Measurements from ENCODE around the gene PIEZO1. TPM values are rescaled to one million over a fixed set of nuclear protein-coding genes. Genes with fewer than 3 reads are reported as not detected.

Gene PIEZO1
- total and polyA plus RNA-seq, 10 of the 15 experiments (the other 5 are each of a cell fraction or from before 2014, with no cell fraction given), result 1.3 to 169 (median 33.4) TPM

GRCh38 chr16:88781140-88782077, 3.6 kb downstream of the PIEZO1 start (continued):
- TF ChIP-seq CTCF (IDR thresholded peaks at IDR 0.05 in 2 of 3, conservative IDR thresholded peaks at IDR 0.05 in 1 of 3; ENCODE audit: control insufficient read depth in 2 of 3, extremely low read depth in 1 of 3, insufficient read depth in 1 of 3, low read depth in 3 of 3, low read length in 3 of 3), result 0 out of 6 replicates have a peak, but pooled peaks of 1 of the 3 experiments have one; percentile 6
- TF ChIP-seq SUZ12 (IDR thresholded peaks at IDR 0.05; ENCODE audit: unreplicated experiment), result no peak
- peak; percentile 33; the same call in 1 of the 2 replicates for TF ChIP-seq PKNOX1 (IDR thresholded peaks at IDR 0.05)
- TF ChIP-seq NFYB (IDR thresholded peaks at IDR 0.05; ENCODE audit: insufficient read depth, low read depth, low read length), result no peak
- TF ChIP-seq, protein P1, sequence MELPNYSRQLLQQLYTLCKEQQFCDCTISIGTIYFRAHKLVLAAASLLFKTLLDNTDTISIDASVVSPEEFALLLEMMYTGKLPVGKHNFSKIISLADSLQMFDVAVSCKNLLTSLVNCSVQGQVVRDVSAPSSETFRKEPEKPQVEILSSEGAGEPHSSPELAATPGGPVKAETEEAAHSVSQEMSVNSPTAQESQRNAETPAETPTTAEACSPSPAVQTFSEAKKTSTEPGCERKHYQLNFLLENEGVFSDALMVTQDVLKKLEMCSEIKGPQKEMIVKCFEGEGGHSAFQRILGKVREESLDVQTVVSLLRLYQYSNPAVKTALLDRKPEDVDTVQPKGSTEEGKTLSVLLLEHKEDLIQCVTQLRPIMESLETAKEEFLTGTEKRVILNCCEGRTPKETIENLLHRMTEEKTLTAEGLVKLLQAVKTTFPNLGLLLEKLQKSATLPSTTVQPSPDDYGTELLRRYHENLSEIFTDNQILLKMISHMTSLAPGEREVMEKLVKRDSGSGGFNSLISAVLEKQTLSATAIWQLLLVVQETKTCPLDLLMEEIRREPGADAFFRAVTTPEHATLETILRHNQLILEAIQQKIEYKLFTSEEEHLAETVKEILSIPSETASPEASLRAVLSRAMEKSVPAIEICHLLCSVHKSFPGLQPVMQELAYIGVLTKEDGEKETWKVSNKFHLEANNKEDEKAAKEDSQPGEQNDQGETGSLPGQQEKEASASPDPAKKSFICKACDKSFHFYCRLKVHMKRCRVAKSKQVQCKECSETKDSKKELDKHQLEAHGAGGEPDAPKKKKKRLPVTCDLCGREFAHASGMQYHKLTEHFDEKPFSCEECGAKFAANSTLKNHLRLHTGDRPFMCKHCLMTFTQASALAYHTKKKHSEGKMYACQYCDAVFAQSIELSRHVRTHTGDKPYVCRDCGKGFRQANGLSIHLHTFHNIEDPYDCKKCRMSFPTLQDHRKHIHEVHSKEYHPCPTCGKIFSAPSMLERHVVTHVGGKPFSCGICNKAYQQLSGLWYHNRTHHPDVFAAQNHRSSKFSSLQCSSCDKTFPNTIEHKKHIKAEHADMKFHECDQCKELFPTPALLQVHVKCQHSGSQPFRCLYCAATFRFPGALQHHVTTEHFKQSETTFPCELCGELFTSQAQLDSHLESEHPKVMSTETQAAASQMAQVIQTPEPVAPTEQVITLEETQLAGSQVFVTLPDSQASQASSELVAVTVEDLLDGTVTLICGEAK (IDR thresholded peaks at IDR 0.05; ENCODE audit: borderline replicate concordance), result no peak
- no peak for TF ChIP-seq NBN (IDR thresholded peaks at IDR 0.05)
- no peak for TF ChIP-seq YBX1 (IDR thresholded peaks at IDR 0.05)
- no peak for TF ChIP-seq CBX3 (IDR thresholded peaks at IDR 0.05; ENCODE audit: borderline replicate concordance, low read depth)
- no peak for TF ChIP-seq KDM1A (IDR thresholded peaks at IDR 0.05; ENCODE audit: borderline replicate concordance)
- no peak for TF ChIP-seq NFXL1 (IDR thresholded peaks at IDR 0.05; ENCODE audit: borderline replicate concordance)
- no peak for TF ChIP-seq NRF1 (conservative IDR thresholded peaks at IDR 0.05; ENCODE audit: low read depth, low read length)
- TF ChIP-seq RAD21 (IDR thresholded peaks at IDR 0.05; ENCODE audit: insufficient read depth, low read depth, low read length), result no peak
- TF ChIP-seq HCFC1 (IDR thresholded peaks at IDR 0.05; ENCODE audit: low read length), result no peak
- no peak for TF ChIP-seq IRF5 (IDR thresholded peaks at IDR 0.05; ENCODE audit: borderline replicate concordance)
- no peak for TF ChIP-seq SMAD5 (IDR thresholded peaks at IDR 0.05; ENCODE audit: low read depth)
- no peak for TF ChIP-seq CEBPZ (IDR thresholded peaks at IDR 0.05; ENCODE audit: low read depth, low read length)

Measured in GM12878 (cell line).